HUES48 (cell line): ENCODE results near the gene NFE2L3.
A peak's percentile ranks its signal among the peaks of the same experiment; 100 is the strongest.
"Not testable (repeated sequence)": the region's sequence is repeated elsewhere in the genome, so short reads cannot be mapped to it uniquely, and the experiment has no call there.

Experiments
- H3K27ac ChIP-seq: one replicate; pipeline ENCODE4 v1.7.0; 2013; ENCODE audit warnings: low read depth, low read length, inconsistent platforms
- H3K27me3 ChIP-seq: 2 replicates; pipeline ENCODE4 v1.6.1; 2013; ENCODE audit warnings: mild to moderate bottlenecking, low read length; ENCODE audit not compliant: control insufficient read depth, insufficient read depth
- H3K36me3 ChIP-seq: 2 replicates; pipeline ENCODE4 v1.6.1; 2013; ENCODE audit warnings: low read length; ENCODE audit not compliant: control insufficient read depth, insufficient read depth
- H3K4me1 ChIP-seq: 2 replicates; pipeline ENCODE4 v1.6.1; 2013; ENCODE audit warnings: mild to moderate bottlenecking, low read length; ENCODE audit not compliant: control insufficient read depth, insufficient read depth
- H3K4me3 ChIP-seq: 2 replicates; pipeline ENCODE4 v1.5.1; 2013; ENCODE audit warnings: mild to moderate bottlenecking, low read depth, low read length
- H3K9ac ChIP-seq: 2 replicates; pipeline ENCODE4 v1.6.1; 2013; ENCODE audit warnings: mild to moderate bottlenecking, low read depth, low read length, moderate library complexity
- H3K9me3 ChIP-seq: 2 replicates; pipeline ENCODE4 v1.6.1; 2013; ENCODE audit warnings: low read length; ENCODE audit not compliant: control insufficient read depth, insufficient read depth

Gene NFE2L3, protein sequence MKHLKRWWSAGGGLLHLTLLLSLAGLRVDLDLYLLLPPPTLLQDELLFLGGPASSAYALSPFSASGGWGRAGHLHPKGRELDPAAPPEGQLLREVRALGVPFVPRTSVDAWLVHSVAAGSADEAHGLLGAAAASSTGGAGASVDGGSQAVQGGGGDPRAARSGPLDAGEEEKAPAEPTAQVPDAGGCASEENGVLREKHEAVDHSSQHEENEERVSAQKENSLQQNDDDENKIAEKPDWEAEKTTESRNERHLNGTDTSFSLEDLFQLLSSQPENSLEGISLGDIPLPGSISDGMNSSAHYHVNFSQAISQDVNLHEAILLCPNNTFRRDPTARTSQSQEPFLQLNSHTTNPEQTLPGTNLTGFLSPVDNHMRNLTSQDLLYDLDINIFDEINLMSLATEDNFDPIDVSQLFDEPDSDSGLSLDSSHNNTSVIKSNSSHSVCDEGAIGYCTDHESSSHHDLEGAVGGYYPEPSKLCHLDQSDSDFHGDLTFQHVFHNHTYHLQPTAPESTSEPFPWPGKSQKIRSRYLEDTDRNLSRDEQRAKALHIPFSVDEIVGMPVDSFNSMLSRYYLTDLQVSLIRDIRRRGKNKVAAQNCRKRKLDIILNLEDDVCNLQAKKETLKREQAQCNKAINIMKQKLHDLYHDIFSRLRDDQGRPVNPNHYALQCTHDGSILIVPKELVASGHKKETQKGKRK

DNA sequence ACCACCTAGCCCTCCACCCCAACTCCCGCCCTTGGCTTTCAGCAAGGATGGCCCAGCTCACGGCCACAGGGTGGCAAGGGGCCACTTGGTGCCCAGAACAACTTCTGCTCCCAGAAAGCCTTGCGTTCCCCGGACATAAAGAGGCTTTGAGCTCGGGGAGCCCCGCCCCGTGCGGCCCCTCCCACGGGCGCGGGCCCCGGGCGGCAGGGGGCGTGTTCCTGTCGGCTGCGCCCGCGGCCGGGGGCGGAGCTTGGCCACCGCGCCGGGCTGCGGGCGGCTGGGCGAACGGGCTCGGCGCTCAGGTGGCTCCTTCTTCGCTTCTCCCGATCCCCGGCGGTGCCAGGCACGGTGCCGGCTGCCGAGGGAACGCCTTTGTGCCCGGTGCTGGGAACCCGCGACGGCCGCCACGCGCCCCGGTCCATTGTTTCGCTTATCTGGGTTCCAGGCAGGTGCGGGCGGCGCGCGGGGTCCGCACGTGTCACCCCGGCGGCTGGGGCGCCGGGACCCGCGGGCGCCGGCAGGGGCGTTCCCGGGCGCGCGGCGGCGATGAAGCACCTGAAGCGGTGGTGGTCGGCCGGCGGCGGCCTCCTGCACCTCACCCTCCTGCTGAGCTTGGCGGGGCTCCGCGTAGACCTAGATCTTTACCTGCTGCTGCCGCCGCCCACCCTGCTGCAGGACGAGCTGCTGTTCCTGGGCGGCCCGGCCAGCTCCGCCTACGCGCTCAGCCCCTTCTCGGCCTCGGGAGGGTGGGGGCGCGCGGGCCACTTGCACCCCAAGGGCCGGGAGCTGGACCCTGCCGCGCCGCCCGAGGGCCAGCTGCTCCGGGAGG is at the start of gene NFE2L3:
TSS of gene NFE2L3 (plus strand) at position 246 of the 829 bp plus-strand sequence. CDS start at position 547, 301 bp downstream.
- peak within 1 kb of the TSS; percentile 97 for H3K27ac ChIP-seq

DNA sequence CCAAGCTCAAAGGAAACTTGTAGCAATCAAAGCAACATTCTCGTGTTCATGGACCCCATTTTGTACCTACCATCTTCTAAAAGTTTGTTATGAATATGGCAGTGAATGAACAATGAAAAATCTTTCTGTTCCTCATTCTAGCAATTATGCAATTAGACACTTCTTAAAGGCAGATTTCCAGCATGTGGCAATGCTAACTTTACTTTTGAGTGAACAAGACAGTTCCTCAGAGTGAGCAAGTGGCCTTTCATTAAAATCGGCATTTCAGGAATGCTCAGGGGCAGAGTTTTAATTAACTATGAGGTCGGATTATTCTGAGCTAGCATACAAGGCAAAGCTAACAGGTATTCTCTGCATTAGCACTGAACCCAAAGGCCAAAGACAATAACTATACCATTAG is 48.4 kb upstream of the NFE2L3 start:
- Histone ChIP-seq H3K27me3 (no peaks in the 10 kb centered on the region), H3K36me3 (no peaks in the 10 kb centered on the region), H3K9ac (no peak overlapping the region), H3K27ac (no peak overlapping the region), H3K4me3 (no peak overlapping the region), H3K4me1 (peaks cover 18% of the 10 kb centered on the region), H3K9me3 (no peaks in the 10 kb centered on the region)

More for the DNA sequence above, at the start of gene NFE2L3:
- H3K36me3 ChIP-seq: no peaks in the 10 kb centered on the region
- H3K4me3 ChIP-seq: peak within 1 kb of the TSS; percentile 90
- H3K27me3 ChIP-seq: peaks cover 6% of the 10 kb centered on the region; the same call in 1 of the 2 replicates
- peaks cover 2% of the 10 kb centered on the region; the same call in 1 of the 2 replicates for H3K9me3 ChIP-seq
- H3K4me1 ChIP-seq: peaks cover 31% of the 10 kb centered on the region
- peak within 1 kb of the TSS; percentile 89 for H3K9ac ChIP-seq

DNA sequence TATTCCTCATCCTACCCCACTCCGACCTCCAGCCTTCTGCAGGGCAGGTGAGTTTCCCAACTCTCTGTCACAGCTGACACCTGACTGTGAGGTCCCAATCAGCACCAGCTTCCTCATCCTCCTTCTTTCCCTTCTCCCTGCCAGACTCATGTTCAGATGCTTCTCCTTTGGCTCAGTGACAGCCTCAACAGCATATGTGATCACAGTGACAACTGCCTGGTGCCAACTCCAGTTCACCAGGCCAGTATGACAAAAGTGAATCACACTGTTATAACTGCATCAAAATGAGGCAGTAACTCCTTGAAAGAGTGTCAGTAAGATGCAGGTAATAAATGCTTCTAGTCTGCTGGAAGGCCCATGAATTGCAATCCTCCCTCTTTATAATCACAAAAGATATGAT is 46.8 kb upstream of the NFE2L3 start:
- Histone ChIP-seq H3K36me3 (no peaks in the 10 kb centered on the region), H3K27ac (no peak overlapping the region), H3K4me1 (peaks cover 18% of the 10 kb centered on the region), H3K9me3 (no peaks in the 10 kb centered on the region), H3K27me3 (no peaks in the 10 kb centered on the region), H3K4me3 (no peak overlapping the region), H3K9ac (no peak overlapping the region)

DNA sequence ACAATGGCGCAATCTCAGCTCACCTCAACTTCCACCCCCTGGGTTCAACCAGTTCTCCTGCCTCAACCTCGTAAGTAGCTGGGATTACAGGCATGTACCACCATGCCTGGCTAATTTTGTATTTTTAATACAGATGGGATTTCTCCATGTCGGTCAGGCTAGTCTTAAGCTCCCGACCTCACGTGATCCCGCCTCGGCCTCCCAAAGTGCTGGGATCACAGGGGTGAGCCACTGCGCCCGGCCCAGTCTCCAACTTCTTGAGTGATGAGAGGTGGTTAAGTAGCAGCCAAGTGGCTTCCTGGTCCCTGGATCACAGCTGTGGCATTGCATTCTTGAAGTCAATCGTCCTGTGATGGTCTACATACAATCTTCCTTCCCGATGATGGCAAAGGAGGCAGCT is 46.1 kb upstream of the NFE2L3 start:
- Histone ChIP-seq H3K4me3 (no peak overlapping the region), H3K36me3 (no peaks in the 10 kb centered on the region), H3K9me3 (no peaks in the 10 kb centered on the region), H3K9ac (no peak overlapping the region), H3K27me3 (no peaks in the 10 kb centered on the region), H3K27ac (no peak overlapping the region), H3K4me1 (peaks cover 17% of the 10 kb centered on the region)

DNA sequence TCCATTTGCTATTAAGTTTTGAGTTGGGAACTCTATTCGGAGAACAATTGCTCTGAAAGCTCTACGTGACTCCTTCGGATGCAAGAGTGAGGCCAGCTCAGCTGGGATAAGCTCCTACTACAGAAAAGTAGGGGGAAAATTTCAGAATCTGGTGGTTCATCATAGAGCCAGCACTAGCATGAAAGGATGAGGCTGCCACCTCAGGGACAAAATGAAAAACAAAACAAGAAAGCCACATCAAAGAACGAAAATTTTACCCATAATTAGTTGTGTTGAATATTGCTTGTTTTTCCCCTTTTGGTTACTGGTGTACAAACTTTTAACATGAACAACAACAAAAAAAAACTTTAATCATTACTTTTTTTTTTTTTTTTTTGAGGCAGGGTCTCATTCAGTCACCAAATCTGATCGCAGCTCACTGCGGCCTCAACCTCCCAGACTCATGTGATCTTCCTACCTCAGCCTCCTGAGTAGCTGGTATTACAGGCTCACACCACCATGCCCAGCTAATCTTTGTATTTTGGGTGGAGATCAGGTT is 39.7 kb upstream of the NFE2L3 start:
- peaks cover 3% of the 10 kb centered on the region for H3K4me1 ChIP-seq
- no peaks in the 10 kb centered on the region for H3K9me3 ChIP-seq
- no peaks in the 10 kb centered on the region for H3K36me3 ChIP-seq
- H3K27ac ChIP-seq: no peak overlapping the region
- no peak overlapping the region for H3K9ac ChIP-seq
- H3K4me3 ChIP-seq: no peak overlapping the region
- no peaks in the 10 kb centered on the region for H3K27me3 ChIP-seq

DNA sequence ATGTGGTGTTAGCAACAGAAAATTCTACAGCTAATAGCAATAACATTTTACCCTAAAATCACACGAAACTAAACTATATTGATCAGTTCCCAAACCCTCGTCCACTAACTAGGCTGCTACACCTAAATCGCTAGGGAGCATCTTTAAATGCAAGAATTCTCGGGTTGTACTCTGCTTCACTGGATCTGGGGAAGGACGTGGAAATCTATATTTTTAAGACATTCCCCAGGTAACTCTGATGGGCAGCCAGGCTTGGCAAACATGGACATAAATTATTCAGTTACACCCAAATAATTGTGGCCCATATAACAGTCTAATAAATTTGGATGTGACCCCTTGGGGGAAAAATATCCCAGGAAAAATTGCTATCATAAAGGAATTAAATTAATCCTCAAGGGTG is 36.3 kb upstream of the NFE2L3 start:
- Histone ChIP-seq H3K9me3 (no peaks in the 10 kb centered on the region), H3K27ac (no peak overlapping the region), H3K36me3 (no peaks in the 10 kb centered on the region), H3K4me1 (peaks cover 3% of the 10 kb centered on the region), H3K27me3 (no peaks in the 10 kb centered on the region), H3K9ac (no peak overlapping the region), H3K4me3 (no peak overlapping the region)

DNA sequence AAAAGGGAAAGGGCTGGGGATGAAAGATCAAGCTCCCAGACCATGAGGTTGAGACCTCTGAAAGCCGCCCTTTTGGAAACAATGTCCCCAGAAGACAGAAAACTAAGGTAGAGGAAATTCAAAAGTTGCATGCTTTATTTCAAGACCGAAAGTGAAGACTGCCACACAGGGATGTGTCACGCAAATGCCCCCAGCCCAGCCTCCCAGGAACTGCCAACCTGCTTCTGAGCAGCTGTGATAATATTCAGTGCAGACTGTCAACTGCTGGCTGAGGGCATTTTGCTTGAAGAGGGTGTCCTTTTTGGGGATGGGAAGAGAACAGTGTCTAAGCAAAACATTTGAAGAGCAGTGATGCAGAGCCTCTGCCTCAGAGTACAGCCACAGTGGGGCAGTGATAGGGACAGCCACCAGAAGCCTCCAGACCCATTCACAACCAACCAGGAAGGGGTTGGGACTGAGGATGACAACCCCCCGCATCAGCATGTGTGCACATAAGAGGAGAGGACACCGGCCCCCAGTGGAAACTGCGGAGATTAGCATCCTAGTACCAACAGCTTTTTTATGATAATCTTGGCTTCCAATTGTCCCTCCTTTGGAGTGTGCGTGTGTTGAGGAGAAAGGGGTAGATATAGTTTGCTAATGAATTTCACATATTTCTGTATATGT is 34.7 kb upstream of the NFE2L3 start:
- H3K9ac ChIP-seq: no peak overlapping the region
- H3K9me3 ChIP-seq: no peaks in the 10 kb centered on the region
- no peaks in the 10 kb centered on the region for H3K27me3 ChIP-seq
- no peaks in the 10 kb centered on the region for H3K36me3 ChIP-seq
- no peak overlapping the region for H3K27ac ChIP-seq
- H3K4me1 ChIP-seq: peaks cover 3% of the 10 kb centered on the region
- H3K4me3 ChIP-seq: no peak overlapping the region

DNA sequence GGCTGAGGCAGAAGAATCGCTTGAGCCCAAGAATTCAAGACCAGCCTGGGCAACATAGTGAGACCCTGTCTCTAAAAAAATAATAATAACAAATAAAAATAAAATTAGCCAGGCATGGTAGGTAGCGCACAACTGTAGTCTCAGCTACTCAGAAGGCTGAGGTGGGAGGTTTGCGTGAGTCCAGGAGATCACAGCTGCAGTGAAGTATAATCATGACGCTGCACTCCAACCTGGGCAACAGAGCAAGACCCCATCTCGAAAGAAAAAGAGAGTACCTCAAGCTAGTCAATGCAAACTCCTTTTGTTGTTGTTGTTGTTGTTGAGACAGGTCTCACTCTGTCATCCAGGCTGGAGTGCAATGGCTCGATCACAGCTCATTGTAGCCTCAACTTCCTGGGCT is 34.0 kb upstream of the NFE2L3 start:
- Histone ChIP-seq H3K9me3 (no peaks in the 10 kb centered on the region), H3K36me3 (no peaks in the 10 kb centered on the region), H3K4me1 (peaks cover 3% of the 10 kb centered on the region), H3K27ac (no peak overlapping the region), H3K9ac (no peak overlapping the region), H3K27me3 (no peaks in the 10 kb centered on the region), H3K4me3 (no peak overlapping the region)

DNA sequence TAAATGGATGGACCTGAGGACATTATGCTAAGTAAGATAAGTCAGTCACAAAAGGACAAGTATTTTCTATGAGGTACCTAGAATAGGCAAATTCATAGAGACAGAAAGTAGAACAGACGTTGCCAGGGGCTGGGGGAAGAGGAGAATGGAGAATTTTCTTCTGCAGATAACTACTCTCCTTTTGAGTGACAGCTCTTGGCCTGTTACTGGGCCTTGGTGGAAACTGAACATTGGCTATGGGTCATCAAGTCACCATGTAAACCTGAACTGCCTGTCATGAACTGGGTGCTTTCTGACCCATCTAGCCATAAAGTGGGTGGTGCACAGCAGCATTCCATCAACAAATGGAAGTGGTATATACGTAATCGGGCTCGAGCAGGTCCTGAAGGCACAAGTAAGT is 29.3 kb upstream of the NFE2L3 start:
- Histone ChIP-seq H3K27me3 (no peaks in the 10 kb centered on the region), H3K9ac (no peak overlapping the region), H3K36me3 (no peaks in the 10 kb centered on the region), H3K4me1 (no peaks in the 10 kb centered on the region), H3K9me3 (no peaks in the 10 kb centered on the region), H3K27ac (no peak overlapping the region), H3K4me3 (no peak overlapping the region)

DNA sequence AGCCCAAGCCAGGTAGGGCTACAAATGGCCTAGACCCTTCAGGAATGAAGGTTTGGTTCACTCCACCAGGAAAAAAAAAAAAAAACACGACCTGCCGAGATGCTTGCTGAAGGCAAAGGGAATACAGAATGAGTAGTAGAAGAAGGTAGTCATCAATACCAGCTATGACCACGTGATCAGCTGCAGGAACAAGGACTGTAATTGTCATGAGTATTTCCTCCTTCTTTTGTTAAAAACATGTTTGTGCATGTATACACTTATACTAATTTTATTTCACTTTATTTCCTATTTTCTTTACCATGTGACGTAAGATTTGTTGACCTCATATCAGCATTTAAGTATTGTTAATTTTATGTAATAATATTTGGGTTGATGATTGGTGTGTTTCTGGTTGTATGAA is 27.2 kb upstream of the NFE2L3 start:
- H3K27me3 ChIP-seq, H3K27ac ChIP-seq, H3K9ac ChIP-seq, H3K4me3 ChIP-seq, H3K36me3 ChIP-seq, H3K9me3 ChIP-seq, H3K4me1 ChIP-seq: not testable (repeated sequence)
